Endothelial cell of umbilical vein (primary cell): ENCODE results near the gene MYO1F. TPM values are rescaled to one million over a fixed set of nuclear protein-coding genes. Genes with fewer than 3 reads are reported as not detected.
"Not testable (repeated sequence)": the region's sequence is repeated elsewhere in the genome, so short reads cannot be mapped to it uniquely, and the experiment has no call there.

Experiments used
- BruUV-seq: library from RNA; stranded (reverse); fragments of 400-500 nt; replicated peaks from 2 replicates; lab custom pipeline; 2021; lab: Mats Ljungman, UMichigan
- CTCF ChIA-PET: fragments of 300-600, 350-600 bp; sonication (Branson Sonifier 250); formaldehyde crosslinking; loops from one replicate; lab custom pipeline; 2021; ENCODE audit warnings: antibody characterized with exemption, inconsistent platforms; lab: Charles Lee
- POLR2A ChIA-PET: fragments of 300-600, 350-600 bp; sonication (Branson Sonifier 250); formaldehyde crosslinking; loops from one replicate; lab custom pipeline; 2021; ENCODE audit warnings: antibody characterized with exemption, inconsistent platforms; lab: Charles Lee
- DNase-seq: peaks from one replicate; pipeline ENCODE4 v3.0.0-alpha.2; 2011; ENCODE audit warnings: low read depth, low spot score
- FAIRE-seq: peaks from 2 replicates; lab custom pipeline; 2011; peaks lifted over from hg19 to GRCh38; lab: Jason Lieb, UNC
- H2AFZ ChIP-seq: 2 replicates; pipeline ENCODE4 v1.6.0; 2012; ENCODE audit warnings: low read depth, low read length, control low read depth, inconsistent platforms
- H3K27ac ChIP-seq: 2 replicates; pipeline ENCODE4 v1.5.1; 2011; ENCODE audit warnings: low read depth, mild to moderate bottlenecking, control low read depth, low read length, moderate library complexity; ENCODE audit not compliant: insufficient read depth
- H3K27me3 ChIP-seq, 2 experiments: 2 replicates each; pipeline versions ENCODE4 v1.6.0 to v1.6.1; 2011; ENCODE audit warnings: low read length in 2 of 2, mixed read lengths in 1 of 2; ENCODE audit not compliant: control insufficient read depth in 2 of 2, insufficient read depth in 2 of 2
- H3K36me3 ChIP-seq, 2 experiments: 2 replicates in 1 of 2; 3 replicates in 1 of 2; pipeline ENCODE4 v1.5.1; 2011; ENCODE audit warnings: low read length in 2 of 2, mild to moderate bottlenecking in 1 of 2, moderate library complexity in 1 of 2; ENCODE audit not compliant: control insufficient read depth in 2 of 2, insufficient read depth in 2 of 2; ENCODE audit errors: extremely low read depth in 1 of 2
- H3K4me1 ChIP-seq: 3 replicates; pipeline ENCODE4 v1.5.1; 2011; ENCODE audit warnings: mild to moderate bottlenecking, low read length; ENCODE audit not compliant: control insufficient read depth, insufficient read depth; ENCODE audit errors: extremely low read depth
- H3K4me2 ChIP-seq: 2 replicates; pipeline ENCODE4 v1.6.1; 2011; ENCODE audit warnings: low read length, control low read depth, mixed read lengths; ENCODE audit not compliant: insufficient read depth
- H3K4me3 ChIP-seq, 3 experiments: fragments of 200-600 bp in 1 of 3; sonication (generic), shearing (Covaris generic) in 1 of 3; replicated peaks in 1 of 3; 2 replicates each; pipeline ENCODE4 v1.5.1; 2011 to 2016; ENCODE audit warnings: control low read depth in 3 of 3, low read length in 3 of 3, mild to moderate bottlenecking in 2 of 3, inconsistent platforms in 1 of 3, low read depth in 1 of 3, moderate library complexity in 1 of 3; ENCODE audit not compliant: insufficient read depth in 1 of 3
- H3K79me2 ChIP-seq: 2 replicates; pipeline ENCODE4 v1.6.0; 2012; ENCODE audit warnings: low read length, inconsistent platforms; ENCODE audit not compliant: control insufficient read depth, insufficient read depth
- H3K9ac ChIP-seq: replicated peaks from 2 replicates; pipeline ENCODE3; 2011; ENCODE audit warnings: low read length, control low read depth; ENCODE audit not compliant: insufficient read depth; ENCODE audit errors: extremely low read depth
- H3K9me1 ChIP-seq: replicated peaks from 3 replicates; pipeline ENCODE4 v1.6.0; 2011; ENCODE audit warnings: mild to moderate bottlenecking, low read length; ENCODE audit not compliant: control insufficient read depth, insufficient read depth; ENCODE audit errors: extremely low read depth
- H3K9me3 ChIP-seq: replicated peaks from 2 replicates; pipeline ENCODE4 v1.5.1; 2012; ENCODE audit warnings: low read length, inconsistent platforms; ENCODE audit not compliant: control insufficient read depth, insufficient read depth
- H4K20me1 ChIP-seq: replicated peaks from 2 replicates; pipeline ENCODE3; 2011; ENCODE audit warnings: mild to moderate bottlenecking, low read length; ENCODE audit not compliant: control insufficient read depth, insufficient read depth; ENCODE audit errors: extremely low read depth
- EZH2 ChIP-seq: IDR thresholded peaks from 2 replicates; pipeline ENCODE4 v1.6.1; 2012; ENCODE audit warnings: borderline replicate concordance, low read depth, mild to moderate bottlenecking, moderate library complexity, low read length, inconsistent platforms; ENCODE audit not compliant: severe bottlenecking
- FOS ChIP-seq: IDR thresholded peaks from 2 replicates; pipeline ENCODE4 v1.6.1; 2011; ENCODE audit warnings: mild to moderate bottlenecking, low read length, moderate library complexity, borderline replicate concordance; ENCODE audit not compliant: insufficient read depth
- GATA2 ChIP-seq: IDR thresholded peaks from 2 replicates; pipeline ENCODE4 v1.7.0; 2011; ENCODE audit warnings: low read depth, mild to moderate bottlenecking, moderate library complexity, mixed read lengths, low read length; ENCODE audit not compliant: insufficient read length, insufficient read depth
- MYC ChIP-seq: IDR thresholded peaks from one replicate; pipeline ENCODE4 v1.6.1; 2011; ENCODE audit warnings: mild to moderate bottlenecking, low read depth, low read length
- POLR2A ChIP-seq: IDR thresholded peaks from 2 replicates; pipeline ENCODE4 v1.6.1; 2012; ENCODE audit warnings: low read depth, mild to moderate bottlenecking, control low read depth, low read length
- dilution Hi-C: fragments of 300-500 bp; cut with MboI; formaldehyde crosslinking; loops from one replicate; pipeline ENCODE4 v1.15.0; 2019; ENCODE audit warnings: low sequenced_read_pairs; ENCODE audit not compliant: extremely low pct_ligation_motif_present
- intact Hi-C: fragments of 100-400 bp; cut with micrococcal nuclease; formaldehyde crosslinking; loops from one replicate; pipeline ENCODE4 v1.10.0; 2022
- polyA plus RNA-seq, 4 experiments: library from polyadenylated mRNA; depleted of rRNA in 3 of 4; stranded (reverse) in 3 of 4; unstranded in 1 of 4; fragments of >200 nt; gene quantifications; 2 replicates each; pipeline versions ENCODE4 v1.2.1 to v1.2.3, GENCODE V29; 2011 to 2012; ENCODE audit warnings: missing spikeins in 1 of 4
- total RNA-seq: library from RNA; stranded (reverse); gene quantifications from 2 replicates; pipeline ENCODE4 v1.2.3, GENCODE V29; 2021

MYO1F gene
- total and polyA plus RNA-seq, 2 donors (not counting 3 experiments of a cell fraction or from before 2014, with no cell fraction given): 0.22 to 0.39 TPM

GRCh38 chr19:8557642-8558238 is 19.5 kb downstream of the MYO1F start:
- Histone ChIP-seq H3K4me1 (no peaks in the 10 kb centered on the region), H3K4me2 (no peak overlapping the region), H3K4me3 (no peak overlapping the region), H3K36me3 (no peaks in the 10 kb centered on the region), H3K9me3 (no peaks in the 10 kb centered on the region), H3K9me1 (no peaks in the 10 kb centered on the region), H4K20me1 (no peaks in the 10 kb centered on the region), H3K9ac (no peak overlapping the region), H3K79me2 (no peaks in the 10 kb centered on the region), H3K27ac (no peak overlapping the region), H2AFZ (no peak overlapping the region), H3K27me3 (no peaks in the 10 kb centered on the region)
- POLR2A ChIA-PET: no interaction called here
- DNase-seq: no peak
- dilution Hi-C loops (no loop called here), intact Hi-C loops (no loop called here)
- TF ChIP-seq POLR2A (no peak), GATA2 (no peak), MYC (no peak), FOS (no peak), EZH2 (no peak)
- CTCF ChIA-PET: interaction anchor here (0.7 to 3.1 kb wide), 5 partner anchors 8 to 23 kb away, joined by 3 to 7 read pairs (median 4); partner anchors contain the start of gene MYO1F
- BruUV-seq: no TSS peak
- no peak for FAIRE-seq

- H3K4me2 ChIP-seq, H3K27me3 ChIP-seq, H2AFZ ChIP-seq, H3K9me3 ChIP-seq, H3K79me2 ChIP-seq, H3K9me1 ChIP-seq, BruUV-seq, FAIRE-seq, H4K20me1 ChIP-seq, H3K27ac ChIP-seq, DNase-seq, CTCF ChIA-PET, POLR2A ChIA-PET, H3K36me3 ChIP-seq, H3K4me1 ChIP-seq, intact Hi-C loops, H3K9ac ChIP-seq, H3K4me3 ChIP-seq, dilution Hi-C loops: not testable (repeated sequence)
Observed at GRCh38 chr19:8553729-8554128, 23.5 kb downstream of the MYO1F start.
